OCI-LY1 (cell line): ENCODE results near the gene OTOF.

Source experiments
- EZH2 ChIP-seq: fragments of 200-600 bp; sonication (generic), shearing (Covaris generic); IDR thresholded peaks from 2 replicates; pipeline ENCODE4 v1.8.0; 2017; ENCODE audit warnings: borderline replicate concordance, mixed run types, mild to moderate bottlenecking, antibody characterized with exemption, low read length, moderate library complexity, mixed read lengths
- TF ChIP-seq, protein P1 (sequence below): fragments of 200-600 bp; sonication (generic), shearing (Covaris generic); IDR thresholded peaks from 2 replicates; pipeline ENCODE4 v1.5.1; 2017; ENCODE audit warnings: mild to moderate bottlenecking, antibody characterized with exemption, low read length, moderate library complexity, mixed read lengths

DNA sequence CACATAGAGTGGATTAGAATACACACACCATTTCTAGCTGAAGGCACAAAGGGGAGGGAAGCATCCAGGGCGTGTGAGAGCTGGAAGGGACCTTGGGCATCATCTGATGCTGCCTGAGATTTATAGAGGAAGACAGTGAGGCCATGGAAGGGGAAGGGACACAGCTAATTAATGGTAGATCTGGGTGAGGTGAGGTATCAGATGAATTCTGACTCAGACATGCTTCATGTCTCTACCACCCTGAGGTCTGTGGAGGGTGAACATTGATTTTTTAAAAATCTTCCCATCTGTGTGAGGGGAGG, 42.2 kb upstream of the OTOF start:
- TF ChIP-seq, protein P1, sequence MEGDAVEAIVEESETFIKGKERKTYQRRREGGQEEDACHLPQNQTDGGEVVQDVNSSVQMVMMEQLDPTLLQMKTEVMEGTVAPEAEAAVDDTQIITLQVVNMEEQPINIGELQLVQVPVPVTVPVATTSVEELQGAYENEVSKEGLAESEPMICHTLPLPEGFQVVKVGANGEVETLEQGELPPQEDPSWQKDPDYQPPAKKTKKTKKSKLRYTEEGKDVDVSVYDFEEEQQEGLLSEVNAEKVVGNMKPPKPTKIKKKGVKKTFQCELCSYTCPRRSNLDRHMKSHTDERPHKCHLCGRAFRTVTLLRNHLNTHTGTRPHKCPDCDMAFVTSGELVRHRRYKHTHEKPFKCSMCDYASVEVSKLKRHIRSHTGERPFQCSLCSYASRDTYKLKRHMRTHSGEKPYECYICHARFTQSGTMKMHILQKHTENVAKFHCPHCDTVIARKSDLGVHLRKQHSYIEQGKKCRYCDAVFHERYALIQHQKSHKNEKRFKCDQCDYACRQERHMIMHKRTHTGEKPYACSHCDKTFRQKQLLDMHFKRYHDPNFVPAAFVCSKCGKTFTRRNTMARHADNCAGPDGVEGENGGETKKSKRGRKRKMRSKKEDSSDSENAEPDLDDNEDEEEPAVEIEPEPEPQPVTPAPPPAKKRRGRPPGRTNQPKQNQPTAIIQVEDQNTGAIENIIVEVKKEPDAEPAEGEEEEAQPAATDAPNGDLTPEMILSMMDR = no peak
- TF ChIP-seq EZH2 = no peak
